Neural cell (in vitro differentiated cells): ENCODE data around the gene SYMPK. TPM values are rescaled to one million over a fixed set of nuclear protein-coding genes. Genes with fewer than 3 reads are reported as not detected.

Experiments
- H2AFZ ChIP-seq: fragments of 200-600, 300-800 bp; sonication (generic), shearing (Covaris generic); 2 replicates; pipeline ENCODE4 v1.6.0; 2014; ENCODE audit warnings: low read depth, mild to moderate bottlenecking, antibody characterized with exemption, low read length, moderate library complexity
- H3F3A ChIP-seq: fragments of 200-600 bp; shearing (Covaris generic); 2 replicates; pipeline ENCODE4 v1.6.1; 2016; ENCODE audit warnings: mild to moderate bottlenecking, moderate library complexity, mixed read lengths, antibody characterized with exemption, low read length; ENCODE audit not compliant: insufficient read depth, poor library complexity, severe bottlenecking
- H3K27ac ChIP-seq: fragments of 200-600, 300-800 bp; sonication (generic), shearing (Covaris generic); 2 replicates; pipeline ENCODE4 v1.5.1; 2014; ENCODE audit warnings: mild to moderate bottlenecking, low read length, moderate library complexity
- H3K27me3 ChIP-seq: fragments of 300-800, 200-600 bp; sonication (generic), shearing (Covaris generic); 2 replicates; pipeline ENCODE4 v1.6.0; 2014; ENCODE audit warnings: mild to moderate bottlenecking, low read depth, low read length, moderate library complexity; ENCODE audit not compliant: insufficient read depth
- H3K36me3 ChIP-seq: fragments of 300-800, 200-600 bp; sonication (generic), shearing (Covaris generic); 2 replicates; pipeline ENCODE4 v1.5.1; 2014; ENCODE audit warnings: mild to moderate bottlenecking, antibody characterized with exemption, low read length, moderate library complexity; ENCODE audit not compliant: insufficient read depth
- H3K4me2 ChIP-seq: fragments of 300-800, 200-600 bp; sonication (generic), shearing (Covaris generic); 2 replicates; pipeline ENCODE4 v1.6.0; 2014; ENCODE audit warnings: mild to moderate bottlenecking, low read length
- H3K4me3 ChIP-seq: fragments of 300-800, 200-600 bp; sonication (generic), shearing (Covaris generic); 2 replicates; pipeline ENCODE4 v1.5.1; 2014; ENCODE audit warnings: mild to moderate bottlenecking, low read length, moderate library complexity
- H3K79me2 ChIP-seq: fragments of 200-600 bp; shearing (Covaris generic); replicated peaks from 2 replicates; pipeline ENCODE4 v1.6.0; 2014; ENCODE audit warnings: mild to moderate bottlenecking, low read length, moderate library complexity; ENCODE audit not compliant: insufficient read depth
- H3K9ac ChIP-seq: fragments of 300-800, 200-600 bp; sonication (generic), shearing (Covaris generic); 2 replicates; pipeline ENCODE4 v1.6.1; 2016; ENCODE audit warnings: mild to moderate bottlenecking, low read length, mixed read lengths
- H3K9me2 ChIP-seq: fragments of 200-600 bp; shearing (Covaris generic); 2 replicates; pipeline ENCODE4 v1.6.1; 2016; ENCODE audit warnings: mild to moderate bottlenecking, low read length, mixed read lengths; ENCODE audit not compliant: insufficient read depth
- H3K9me3 ChIP-seq: fragments of 200-600, 300-800 bp; sonication (generic), shearing (Covaris generic); 2 replicates; pipeline ENCODE4 v1.6.1; 2016; ENCODE audit warnings: mild to moderate bottlenecking, mixed run types, low read length, moderate library complexity, mixed read lengths
- H4K20me1 ChIP-seq: fragments of 200-600 bp; shearing (Covaris generic); 2 replicates; pipeline ENCODE4 v1.6.1; 2016; ENCODE audit warnings: mild to moderate bottlenecking, mixed run types; ENCODE audit not compliant: insufficient read depth
- CTCF ChIP-seq: fragments of 450-650 bp; IDR thresholded peaks from 2 replicates; pipeline ENCODE4 v1.5.1; 2014; ENCODE audit warnings: antibody characterized with exemption, mild to moderate bottlenecking, moderate library complexity; ENCODE audit not compliant: poor library complexity, severe bottlenecking
- EP300 ChIP-seq: fragments of 450-650 bp; conservative IDR thresholded peaks from 2 replicates; pipeline ENCODE4 v1.6.1; 2014; ENCODE audit warnings: antibody characterized with exemption, mild to moderate bottlenecking, moderate library complexity; ENCODE audit not compliant: poor library complexity, severe bottlenecking
- EZH2 ChIP-seq: fragments of 200-600, 300-800 bp; shearing (Covaris generic), sonication (generic); IDR thresholded peaks from 2 replicates; pipeline ENCODE4 v1.6.1; 2014; ENCODE audit warnings: antibody characterized with exemption, low read length, borderline replicate concordance, mild to moderate bottlenecking; ENCODE audit not compliant: insufficient read depth, poor library complexity, severe bottlenecking
- MXI1 ChIP-seq: fragments of 450-650 bp; conservative IDR thresholded peaks from 2 replicates; pipeline ENCODE4 v1.6.1; 2014; ENCODE audit warnings: antibody characterized with exemption, mild to moderate bottlenecking; ENCODE audit not compliant: poor library complexity, severe bottlenecking
- POLR2AphosphoS5 ChIP-seq: IDR thresholded peaks from 2 replicates; pipeline ENCODE4 v1.6.1; 2012
- RAD21 ChIP-seq: fragments of 450-650 bp; conservative IDR thresholded peaks from 2 replicates; pipeline ENCODE4 v1.6.1; 2014; ENCODE audit warnings: antibody characterized with exemption, mild to moderate bottlenecking, moderate library complexity
- REST ChIP-seq: IDR thresholded peaks from 2 replicates; pipeline ENCODE4 v1.6.1; 2012; ENCODE audit warnings: borderline replicate concordance
- SMC3 ChIP-seq: fragments of 450-650 bp; conservative IDR thresholded peaks from 2 replicates; pipeline ENCODE4 v1.6.1; 2014; ENCODE audit warnings: antibody characterized with exemption, mild to moderate bottlenecking, moderate library complexity; ENCODE audit not compliant: poor library complexity
- TAF1 ChIP-seq: IDR thresholded peaks from 2 replicates; pipeline ENCODE4 v1.6.1; 2012; ENCODE audit warnings: low read depth
- polyA plus RNA-seq: library from polyadenylated mRNA; depleted of rRNA; stranded (reverse); fragments of >200 nt; gene quantifications from 2 replicates; pipeline ENCODE4 v1.2.3, GENCODE V29; 2014

SYMPK gene
- polyA plus RNA-seq, 1 donor from 2014 or later = 22.2 TPM

- Histone ChIP-seq H3K9me2 (no peaks in the 10 kb centered on the region), H3K4me3 (peak overlapping the region; percentile 77), H2AFZ (no peak overlapping the region), H4K20me1 (no peaks in the 10 kb centered on the region), H3K9ac (no peak overlapping the region), H3K9me3 (no peaks in the 10 kb centered on the region), H3K36me3 (no peaks in the 10 kb centered on the region), H3K79me2 (peaks cover 7% of the 10 kb centered on the region), H3F3A (no peaks in the 10 kb centered on the region), H3K4me2 (no peak overlapping the region), H3K27ac (no peak overlapping the region), H3K27me3 (peaks cover 35% of the 10 kb centered on the region)
- no peak for TF ChIP-seq RAD21
- TF ChIP-seq TAF1 = no peak
- TF ChIP-seq EZH2 = no peak
- no peak for TF ChIP-seq EP300
- no peak for TF ChIP-seq SMC3
- no peak for TF ChIP-seq POLR2AphosphoS5
- TF ChIP-seq CTCF = no peak
- no peak for TF ChIP-seq REST
- TF ChIP-seq MXI1 = no peak
These were observed 440 bp upstream of the SYMPK start for GRCh38 chr19:45863335-45863839.

DNA sequence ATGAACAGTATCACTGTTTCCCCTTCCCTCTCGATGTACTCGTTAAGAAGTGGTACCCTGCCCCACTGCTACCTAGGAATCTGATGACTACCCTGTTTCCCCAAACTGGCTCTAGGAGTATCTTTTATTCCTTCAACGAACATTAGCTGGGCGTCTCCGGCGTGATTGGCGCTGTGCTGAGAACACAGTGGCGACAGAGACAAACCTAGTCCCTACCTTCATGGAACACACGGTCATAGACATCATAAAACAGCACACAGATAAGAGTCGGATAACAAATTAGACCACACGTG lies 730 bp downstream of the SYMPK start:
- Histone ChIP-seq H3K9me3 (no peaks in the 10 kb centered on the region), H3K4me3 (peak overlapping the region; percentile 77), H3F3A (no peaks in the 10 kb centered on the region), H3K27me3 (peaks cover 35% of the 10 kb centered on the region), H3K36me3 (no peaks in the 10 kb centered on the region), H2AFZ (peak overlapping the region; percentile 66), H3K9ac (peak overlapping the region; percentile 86), H3K9me2 (no peaks in the 10 kb centered on the region), H4K20me1 (no peaks in the 10 kb centered on the region), H3K4me2 (peak overlapping the region; percentile 41), H3K27ac (peak overlapping the region; percentile 93), H3K79me2 (peaks cover 7% of the 10 kb centered on the region)
- TF ChIP-seq SMC3 (peak; percentile 35), EZH2 (no peak), RAD21 (peak; percentile 23), POLR2AphosphoS5 (no peak)
